ENCODE measurements around the gene PRRC2C. TPM values are rescaled to one million over a fixed set of nuclear protein-coding genes. Genes with fewer than 3 reads are reported as not detected.

Gene PRRC2C
- total RNA-seq, 1 donor from 2014 or later = 45.8 TPM

DNA sequence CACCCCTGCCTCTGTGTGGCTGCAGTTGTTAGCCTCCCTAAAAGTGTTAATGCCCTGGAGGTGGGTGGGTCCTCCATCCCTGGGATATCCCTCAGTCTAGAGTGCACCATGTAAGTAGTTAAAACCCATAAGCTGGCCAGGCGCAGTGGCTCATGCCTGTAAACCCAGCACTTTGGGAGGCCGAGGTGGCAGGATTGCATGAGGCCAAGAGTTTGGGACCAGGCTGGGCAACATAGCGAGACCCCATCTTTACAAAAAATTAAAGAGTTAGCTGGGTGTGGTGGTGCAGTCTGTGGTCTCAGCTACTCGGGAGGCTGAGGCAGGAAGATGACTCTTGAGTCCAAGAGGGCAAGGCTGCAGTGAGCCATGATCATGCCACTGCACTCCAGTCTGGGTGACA is 156.9 kb downstream of the PRRC2C start:
- intact Hi-C loops (cut with micrococcal nuclease) = loop anchor here (10.0 kb wide), 1 partner anchor 73 kb away; no protein-coding TSS in a partner anchor
- peaks cover 20% of the 10 kb centered on the region for H3K4me1 ChIP-seq

More for the DNA sequence above, 156.9 kb downstream of the PRRC2C start:
- H3K4me3 ChIP-seq = no peak overlapping the region
- no peak overlapping the region for H3K27ac ChIP-seq (replicated peaks)
- H3K36me3 ChIP-seq = no peaks in the 10 kb centered on the region
- no peak for DNase-seq
- TF ChIP-seq, protein P1, sequence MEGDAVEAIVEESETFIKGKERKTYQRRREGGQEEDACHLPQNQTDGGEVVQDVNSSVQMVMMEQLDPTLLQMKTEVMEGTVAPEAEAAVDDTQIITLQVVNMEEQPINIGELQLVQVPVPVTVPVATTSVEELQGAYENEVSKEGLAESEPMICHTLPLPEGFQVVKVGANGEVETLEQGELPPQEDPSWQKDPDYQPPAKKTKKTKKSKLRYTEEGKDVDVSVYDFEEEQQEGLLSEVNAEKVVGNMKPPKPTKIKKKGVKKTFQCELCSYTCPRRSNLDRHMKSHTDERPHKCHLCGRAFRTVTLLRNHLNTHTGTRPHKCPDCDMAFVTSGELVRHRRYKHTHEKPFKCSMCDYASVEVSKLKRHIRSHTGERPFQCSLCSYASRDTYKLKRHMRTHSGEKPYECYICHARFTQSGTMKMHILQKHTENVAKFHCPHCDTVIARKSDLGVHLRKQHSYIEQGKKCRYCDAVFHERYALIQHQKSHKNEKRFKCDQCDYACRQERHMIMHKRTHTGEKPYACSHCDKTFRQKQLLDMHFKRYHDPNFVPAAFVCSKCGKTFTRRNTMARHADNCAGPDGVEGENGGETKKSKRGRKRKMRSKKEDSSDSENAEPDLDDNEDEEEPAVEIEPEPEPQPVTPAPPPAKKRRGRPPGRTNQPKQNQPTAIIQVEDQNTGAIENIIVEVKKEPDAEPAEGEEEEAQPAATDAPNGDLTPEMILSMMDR (IDR thresholded peaks at IDR 0.05; ENCODE audit: borderline replicate concordance) = no peak
- H3K9me3 ChIP-seq (replicated peaks) = no peaks in the 10 kb centered on the region
- H3K27me3 ChIP-seq (ENCODE audit: low read depth) = no peaks in the 10 kb centered on the region

Other genes with a start within 250 kb of the PRRC2C start
- gene FMO1, start 237.0 kb upstream of the PRRC2C start, total RNA-seq = 0.49 TPM
- 5.4 TPM for gene FMO4, start 171.3 kb upstream of the PRRC2C start, total RNA-seq
- not detected for gene MYOCOS, start 136.7 kb downstream of the PRRC2C start, total RNA-seq
- 1.0 TPM for gene MYOC, start 167.2 kb downstream of the PRRC2C start, total RNA-seq